HepG2 (cell line): ENCODE results near the gene ANKRD7. TPM values are rescaled to one million over a fixed set of nuclear protein-coding genes. Genes with fewer than 3 reads are reported as not detected.

Source experiments
- CCDC6 ChIP-seq: sonication (generic); formaldehyde crosslinking; IDR thresholded peaks from 2 replicates; pipeline ENCODE4 v1.8.1; 2022; ENCODE audit warnings: mild to moderate bottlenecking, missing genetic modification reagents, moderate library complexity
- HDAC6 ChIP-seq: fragments of 200-600 bp; sonication (generic); IDR thresholded peaks from 2 replicates; pipeline ENCODE4 v1.7.0; 2017; ENCODE audit warnings: mild to moderate bottlenecking, antibody characterized with exemption, low read length, low read depth
- MAZ ChIP-seq, 2 experiments: sonication (generic) in 1 of 2; formaldehyde crosslinking in 1 of 2; IDR thresholded peaks; 2 replicates each; pipeline versions ENCODE4 v1.5.0 to v1.6.1; 2012 to 2020; ENCODE audit warnings: low read depth in 2 of 2, mild to moderate bottlenecking in 2 of 2, borderline replicate concordance in 1 of 2, improper control_type of control experiment in 1 of 2, low read length in 1 of 2, missing genetic modification reagents in 1 of 2, moderate library complexity in 1 of 2
- MLLT10 ChIP-seq: sonication (generic); formaldehyde crosslinking; IDR thresholded peaks from 2 replicates; pipeline ENCODE4 v1.4.0; 2020; ENCODE audit warnings: missing genetic modification reagents
- MXD1 ChIP-seq: sonication (generic); formaldehyde crosslinking; IDR thresholded peaks from 2 replicates; pipeline ENCODE4 v1.4.0; 2020; ENCODE audit warnings: mild to moderate bottlenecking, missing genetic modification reagents
- PTBP1 ChIP-seq: fragments of 200-400 bp; formaldehyde crosslinking; IDR thresholded peaks from 2 replicates; pipeline ENCODE4 v1.6.1; 2018; ENCODE audit warnings: low read length, low read depth; ENCODE audit not compliant: poor library complexity, severe bottlenecking
- RBFOX2 ChIP-seq: fragments of 200-400 bp; formaldehyde crosslinking; IDR thresholded peaks from 2 replicates; pipeline ENCODE4 v1.6.1; 2017; ENCODE audit warnings: low read depth, mild to moderate bottlenecking, low read length
- SNAPC4 ChIP-seq: sonication (generic); formaldehyde crosslinking; IDR thresholded peaks from 2 replicates; pipeline ENCODE4 v1.4.0; 2020; ENCODE audit warnings: mild to moderate bottlenecking, missing genetic modification reagents
- STAT5B ChIP-seq: sonication (generic); formaldehyde crosslinking; IDR thresholded peaks from 2 replicates; pipeline ENCODE4 v1.4.0; 2020; ENCODE audit warnings: missing genetic modification reagents
- TERF1 ChIP-seq: sonication (generic); formaldehyde crosslinking; IDR thresholded peaks from 2 replicates; pipeline ENCODE4 v1.8.0; 2022; ENCODE audit warnings: mild to moderate bottlenecking, missing genetic modification reagents, moderate library complexity
- TP53 ChIP-seq: sonication (generic); formaldehyde crosslinking; conservative IDR thresholded peaks from 2 replicates; pipeline ENCODE4 v1.4.0; 2020; ENCODE audit warnings: missing genetic modification reagents
- YEATS2 ChIP-seq: sonication (generic); formaldehyde crosslinking; IDR thresholded peaks from 2 replicates; pipeline ENCODE4 v1.4.0; 2020; ENCODE audit warnings: missing genetic modification reagents, borderline replicate concordance
- ZBTB46 ChIP-seq: sonication (generic); formaldehyde crosslinking; IDR thresholded peaks from 2 replicates; pipeline ENCODE4 v1.4.0; 2020; ENCODE audit warnings: mild to moderate bottlenecking, missing genetic modification reagents, borderline replicate concordance
- ZFP82 ChIP-seq: sonication (generic); formaldehyde crosslinking; IDR thresholded peaks from 2 replicates; pipeline ENCODE4 v1.5.1; 2020; ENCODE audit warnings: mild to moderate bottlenecking, missing genetic modification reagents, borderline replicate concordance
- ZNF253 ChIP-seq: sonication (generic); formaldehyde crosslinking; IDR thresholded peaks from 2 replicates; pipeline ENCODE4 v1.8.0; 2022; ENCODE audit warnings: mild to moderate bottlenecking, missing genetic modification reagents, borderline replicate concordance
- ZNF329 ChIP-seq: sonication (generic); formaldehyde crosslinking; IDR thresholded peaks from 2 replicates; pipeline ENCODE4 v1.9.0; 2021; ENCODE audit warnings: low read depth, mild to moderate bottlenecking, missing genetic modification reagents
- ZNF567 ChIP-seq: sonication (generic); formaldehyde crosslinking; IDR thresholded peaks from 2 replicates; pipeline ENCODE4 v1.8.1; 2023; ENCODE audit warnings: mild to moderate bottlenecking, missing genetic modification reagents, borderline replicate concordance
- ZNF816 ChIP-seq: sonication (generic); formaldehyde crosslinking; IDR thresholded peaks from 2 replicates; pipeline ENCODE4 v1.8.0; 2022; ENCODE audit warnings: missing genetic modification reagents, mild to moderate bottlenecking, borderline replicate concordance
- ZNF891 ChIP-seq: sonication (generic); formaldehyde crosslinking; IDR thresholded peaks from 2 replicates; pipeline ENCODE4 v1.5.0; 2020; ENCODE audit warnings: mild to moderate bottlenecking, missing genetic modification reagents
- polyA plus RNA-seq, 8 experiments: library from polyadenylated mRNA; depleted of rRNA in 3 of 8; stranded (reverse) in 7 of 8; unstranded in 1 of 8; fragments of >200 nt; fragmentation: Illumina TruSeq in 4 of 8; extraction: Trizol in 4 of 8; gene quantifications; 2 replicates each; pipeline versions ENCODE4 v1.2.1 to v1.2.3, GENCODE V29; 2011 to 2016; ENCODE audit warnings: low read depth in 4 of 8, missing spikeins in 1 of 8, mixed read lengths in 1 of 8; ENCODE audit not compliant: insufficient read depth in 1 of 8
- total RNA-seq, 5 experiments: library from RNA; depleted of rRNA; stranded (reverse); fragments of >200 nt; fragmentation: Illumina TruSeq; extraction: Trizol; gene quantifications; 2 replicates each; pipeline ENCODE4 v1.2.3, GENCODE V29; 2016; ENCODE audit warnings: low read depth in 1 of 5

ANKRD7 gene
- total and polyA plus RNA-seq, 2 of the 13 experiments (the other 11 are each of a cell fraction or from before 2014, with no cell fraction given) = not detected

GRCh38 chr7:118183786-118184564, 40.5 kb upstream of the ANKRD7 start, which contains the start of gene LSM8 (continued):
- TF ChIP-seq TERF1 (CRISPR knock-in tag) (no peak), CCDC6 (CRISPR knock-in tag) (peak; percentile 38), ZNF816 (CRISPR knock-in tag) (peak; percentile 80; the same call in 1 of the 2 replicates), ZFP82 (CRISPR knock-in tag) (peak; percentile 88; the same call in 1 of the 2 replicates), STAT5B (CRISPR knock-in tag) (no peak), SNAPC4 (no peak), MAZ (IDR thresholded peaks at IDR 0.05; ENCODE audit: borderline replicate concordance, low read depth, low read length) (0 out of 2 replicates have a peak, but pooled peaks have one; percentile 17), MAZ (CRISPR knock-in tag; IDR thresholded peaks at IDR 0.05; ENCODE audit: low read depth) (peak; percentile 61; the same call in 1 of the 2 replicates), ZNF253 (no peak), MXD1 (peak; percentile 67; the same call in 1 of the 2 replicates), ZBTB46 (CRISPR knock-in tag) (no peak), TP53 (CRISPR knock-in tag) (no peak; the same call in 1 of the 2 replicates), MLLT10 (CRISPR knock-in tag) (no peak), PTBP1 (peak; percentile 42), RBFOX2 (peak; percentile 88), ZNF329 (CRISPR knock-in tag) (0 out of 2 replicates have a peak, but pooled peaks have one; percentile 32), HDAC6 (no peak), ZNF891 (CRISPR knock-in tag) (0 out of 2 replicates have a peak, but pooled peaks have one; percentile 50), ZNF567 (no peak), YEATS2 (CRISPR knock-in tag) (peak; percentile 95)
